ENCODE data around the gene TIPRL. TPM values are rescaled to one million over a fixed set of nuclear protein-coding genes. Genes with fewer than 3 reads are reported as not detected.

Gene TIPRL
- total RNA-seq, result 53.5 TPM

GRCh38 chr1:168178638-168179437 lies at the start of gene TIPRL:
Gene TIPRL, plus strand, starts transcription at chr1:168178962. Its CDS starts 116 bp downstream, at chr1:168179078.

GRCh38 chr1:168136709-168137514 lies 41.9 kb upstream of the TIPRL start, which contains the start of gene GPR161:
Gene GPR161, minus strand, starts transcription at chr1:168136930. Its CDS starts 32,080 bp downstream, at chr1:168104850.

GRCh38 chr1:168225476-168226190 lies 46.9 kb downstream of the TIPRL start, which contains the start of gene SFT2D2:
Gene SFT2D2, plus strand, starts transcription at chr1:168226004. Its CDS starts 76 bp downstream, at chr1:168226080.

Other genes starting within 250 kb of the TIPRL start
- 73.7 TPM for gene DCAF6, start 242.3 kb upstream of the TIPRL start, total RNA-seq
- 29.9 TPM for gene MPC2, start 241.9 kb upstream of the TIPRL start, total RNA-seq
- gene GPR161, start 42.0 kb upstream of the TIPRL start, total RNA-seq, result 27.2 TPM
- gene SFT2D2, start 47.0 kb downstream of the TIPRL start, total RNA-seq, result 42.2 TPM
- 1.8 TPM for gene TBX19, start 101.9 kb downstream of the TIPRL start, total RNA-seq